ENCODE measurements around the gene ARHGAP26. TPM values are rescaled to one million over a fixed set of nuclear protein-coding genes. Genes with fewer than 3 reads are reported as not detected.

ARHGAP26 gene
- total RNA-seq, 5 donors from 2014 or later (not counting 1 experiment from before 2014, with no cell fraction given) = 22.8 to 49.3 (median 28.3) TPM

Other genes with a start within 250 kb of the ARHGAP26 start
- not detected for gene FGF1, start 84.3 kb upstream of the ARHGAP26 start, total RNA-seq